Measurements from ENCODE around the gene GPBAR1. TPM values are rescaled to one million over a fixed set of nuclear protein-coding genes. Genes with fewer than 3 reads are reported as not detected.

Gene GPBAR1
- total and polyA plus RNA-seq, 2 of the 8 experiments (the other 6 are each of a cell fraction or from before 2014, with no cell fraction given), result 0.32 to 0.59 TPM

DNA sequence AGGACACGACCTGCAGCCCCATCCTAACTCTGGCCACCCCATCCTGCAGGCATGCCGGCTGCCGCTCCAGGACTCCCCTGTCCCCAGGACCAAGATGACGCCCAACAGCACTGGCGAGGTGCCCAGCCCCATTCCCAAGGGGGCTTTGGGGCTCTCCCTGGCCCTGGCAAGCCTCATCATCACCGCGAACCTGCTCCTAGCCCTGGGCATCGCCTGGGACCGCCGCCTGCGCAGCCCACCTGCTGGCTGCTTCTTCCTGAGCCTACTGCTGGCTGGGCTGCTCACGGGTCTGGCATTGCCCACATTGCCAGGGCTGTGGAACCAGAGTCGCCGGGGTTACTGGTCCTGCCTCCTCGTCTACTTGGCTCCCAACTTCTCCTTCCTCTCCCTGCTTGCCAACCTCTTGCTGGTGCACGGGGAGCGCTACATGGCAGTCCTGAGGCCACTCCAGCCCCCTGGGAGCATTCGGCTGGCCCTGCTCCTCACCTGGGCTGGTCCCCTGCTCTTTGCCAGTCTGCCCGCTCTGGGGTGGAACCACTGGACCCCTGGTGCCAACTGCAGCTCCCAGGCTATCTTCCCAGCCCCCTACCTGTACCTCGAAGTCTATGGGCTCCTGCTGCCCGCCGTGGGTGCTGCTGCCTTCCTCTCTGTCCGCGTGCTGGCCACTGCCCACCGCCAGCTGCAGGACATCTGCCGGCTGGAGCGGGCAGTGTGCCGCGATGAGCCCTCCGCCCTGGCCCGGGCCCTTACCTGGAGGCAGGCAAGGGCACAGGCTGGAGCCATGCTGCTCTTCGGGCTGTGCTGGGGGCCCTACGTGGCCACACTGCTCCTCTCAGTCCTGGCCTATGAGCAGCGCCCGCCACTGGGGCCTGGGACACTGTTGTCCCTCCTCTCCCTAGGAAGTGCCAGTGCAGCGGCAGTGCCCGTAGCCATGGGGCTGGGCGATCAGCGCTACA, 2.1 kb downstream of the GPBAR1 start:
- Histone ChIP-seq H2AFZ (ENCODE audit: low read length) (no peak overlapping the region), H2BK12ac (ENCODE audit: low read depth, low read length) (no peak overlapping the region), H3K23me2 (ENCODE audit: low read depth, low read length) (no peaks in the 10 kb centered on the region), H3K79me2 (ENCODE audit: control insufficient read depth in 1 of 2, insufficient read depth in 2 of 2, low read length in 2 of 2) (no peaks in the 10 kb centered on the region), H3K4me2 (ENCODE audit: insufficient read depth in 1 of 2, low read depth in 2 of 2, low read length in 2 of 2) (no peak overlapping the region), H2BK120ac (replicated peaks; ENCODE audit: low read depth, low read length) (no peak overlapping the region), H3K4ac (replicated peaks; ENCODE audit: insufficient read length, low read depth, low read length) (no peak overlapping the region), H2BK20ac (ENCODE audit: low read length) (no peak overlapping the region), H3K4me3 (ENCODE audit: extremely low read depth in 1 of 4, insufficient read depth in 2 of 4, low read depth in 3 of 4, low read length in 4 of 4) (no peak overlapping the region), H3K9me3 (ENCODE audit: insufficient read depth in 2 of 2, low read depth in 1 of 2, low read length in 1 of 2) (no peaks in the 10 kb centered on the region), H3K9ac (replicated peaks in 1 of 4; ENCODE audit: extremely low read depth in 1 of 4, low read depth in 3 of 4, low read length in 3 of 4) (no peak overlapping the region), H3K27me3 (replicated peaks in 1 of 4; ENCODE audit: control insufficient read depth in 3 of 4, extremely low read depth in 1 of 4, insufficient read depth in 3 of 4, low read length in 3 of 4) (no peaks in the 10 kb centered on the region), H3K56ac (replicated peaks; ENCODE audit: insufficient read length, low read depth, low read length) (no peak overlapping the region), H2BK5ac (ENCODE audit: low read depth, low read length) (no peak overlapping the region), H3K23ac (ENCODE audit: insufficient read length) (no peak overlapping the region), H3K27ac (ENCODE audit: low read depth, low read length) (no peak overlapping the region), H4K91ac (replicated peaks; ENCODE audit: insufficient read length, low read length) (no peak overlapping the region), H3K4me1 (replicated peaks in 1 of 4; ENCODE audit: control insufficient read depth in 3 of 4, insufficient read depth in 4 of 4, low read length in 3 of 4) (peaks cover 3 to 22% (median 15%) of the 10 kb centered on the region in 4 experiments), H2AK5ac (ENCODE audit: low read depth, low read length) (no peak overlapping the region), H4K5ac (ENCODE audit: insufficient read length, low read depth, low read length) (no peak overlapping the region), H4K20me1 (replicated peaks in 1 of 2; ENCODE audit: control insufficient read depth in 1 of 2, insufficient read depth in 2 of 2, low read length in 2 of 2) (peaks cover 0 to 14% of the 10 kb centered on the region in 2 experiments), H3K79me1 (ENCODE audit: low read depth, low read length) (no peaks in the 10 kb centered on the region; the same call in 1 of the 2 replicates), H3K18ac (ENCODE audit: extremely low read depth, low read length) (no peak overlapping the region), H2BK15ac (ENCODE audit: low read length) (no peak overlapping the region), H4K8ac (ENCODE audit: extremely low read depth, insufficient read depth, low read length) (no peak overlapping the region; the same call in 1 of the 2 replicates), H3K36me3 (ENCODE audit: control insufficient read depth in 2 of 4, insufficient read depth in 4 of 4, low read length in 3 of 4) (peaks cover 15 to 40% (median 20%) of the 10 kb centered on the region in 4 experiments; a peak in 7 of 8 replicates), H3K14ac (ENCODE audit: insufficient read length) (no peak overlapping the region)
- FAIRE-seq, result no peak
- WGBS, 2 experiments (ENCODE audit: extremely low coverage in 1 of 2, insufficient coverage in 1 of 2, insufficient read length in 1 of 2, insufficient replicate concordance in 2 of 2, low coverage in 1 of 2, low lambda C conversion rate in 2 of 2, missing lambda C conversion rate in 1 of 2), result 92% methylated on average over 38 of the region's 39 CpGs; no CpG with 5 or more reads in 1 of the 2 experiments
- ChIA-PET CTCF (ENCODE audit: partially characterized antibody) (interaction anchor here (0.6 to 9.0 kb wide), 7 partner anchors 11 to 120 kb away, joined by 3 to 81 read pairs (median 4); partner anchors contain the start of genes AAMP and PNKD), POLR2A (ENCODE audit: partially characterized antibody) (interaction anchor here (0.9 to 3.7 kb wide), 5 partner anchors 7 to 305 kb away, joined by 3 to 29 read pairs (median 5); partner anchors contain the start of genes AAMP, PNKD and USP37)
- DNase-seq (ENCODE audit: low read depth in 1 of 2, low spot score in 2 of 2), result no peak
- TF ChIP-seq RAD21 (IDR thresholded peaks at IDR 0.05 in 1 of 2, conservative IDR thresholded peaks at IDR 0.05 in 1 of 2; ENCODE audit: low read depth in 2 of 2, low read length in 2 of 2) (no peak), SIX5 (IDR thresholded peaks at IDR 0.05; ENCODE audit: low read depth, low read length) (no peak), SIRT6 (IDR thresholded peaks at IDR 0.05; ENCODE audit: low read length) (no peak), PHF8 (conservative IDR thresholded peaks at IDR 0.05; ENCODE audit: low read depth, low read length) (no peak), KDM1A (IDR thresholded peaks at IDR 0.05; ENCODE audit: borderline replicate concordance, low read length) (no peak), CREB1 (IDR thresholded peaks at IDR 0.05) (no peak), TAF1 (IDR thresholded peaks at IDR 0.05; ENCODE audit: low read depth, low read length) (no peak), TAF7 (optimal IDR thresholded peaks at IDR 0.05; ENCODE audit: borderline replicate concordance, low read depth, low read length) (no peak), POLR2AphosphoS5 (IDR thresholded peaks at IDR 0.05; ENCODE audit: low read depth, low read length) (no peak), JUN (IDR thresholded peaks at IDR 0.05; ENCODE audit: low read depth, low read length) (no peak)
- TF ChIP-seq, protein P1, sequence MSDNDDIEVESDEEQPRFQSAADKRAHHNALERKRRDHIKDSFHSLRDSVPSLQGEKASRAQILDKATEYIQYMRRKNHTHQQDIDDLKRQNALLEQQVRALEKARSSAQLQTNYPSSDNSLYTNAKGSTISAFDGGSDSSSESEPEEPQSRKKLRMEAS (IDR thresholded peaks at IDR 0.05), result no peak
